Measurements from ENCODE around the gene TEFM.
"Not testable (repeated sequence)": the region's sequence is repeated elsewhere in the genome, so short reads cannot be mapped to it uniquely, and the experiment has no call there.

TEFM gene

GRCh38 chr17:30920683-30921543 lies 14.9 kb upstream of the TEFM start:
- no peak for DNase-seq (ENCODE audit: low read depth in 2 of 2)

GRCh38 chr17:30920282-30920681 lies 14.2 kb upstream of the TEFM start:
- DNase-seq (ENCODE audit: low read depth in 2 of 2) = no peak

- no peak for DNase-seq (ENCODE audit: low read depth in 2 of 2)
Measured at GRCh38 chr17:30917050-30917449, 11.0 kb upstream of the TEFM start.

GRCh38 chr17:30915833-30916611 lies 10.0 kb upstream of the TEFM start:
- no peak for DNase-seq (ENCODE audit: low read depth in 2 of 2)

- DNase-seq (ENCODE audit: low read depth in 2 of 2) = no peak
Measured at GRCh38 chr17:30913955-30914354, 7.9 kb upstream of the TEFM start.

GRCh38 chr17:30910151-30910550 lies 4.1 kb upstream of the TEFM start:
- DNase-seq (ENCODE audit: low read depth in 2 of 2) = not testable (repeated sequence)

GRCh38 chr17:30908717-30909420 lies 2.8 kb upstream of the TEFM start:
- no peak for DNase-seq (ENCODE audit: low read depth in 2 of 2)

- no peak for DNase-seq (ENCODE audit: low read depth in 2 of 2)
Measured at GRCh38 chr17:30905742-30906100, 317 bp downstream of the TEFM start.

- DNase-seq (ENCODE audit: low read depth in 2 of 2) = no peak
Measured at GRCh38 chr17:30897311-30897710, 8.7 kb downstream of the TEFM start.

- DNase-seq (ENCODE audit: low read depth in 2 of 2) = no peak
Measured at GRCh38 chr17:30894236-30894635, 11.8 kb downstream of the TEFM start.

GRCh38 chr17:30886187-30886586 lies 19.9 kb downstream of the TEFM start:
- no peak for DNase-seq (ENCODE audit: low read depth in 2 of 2)

- DNase-seq (ENCODE audit: low read depth in 2 of 2) = no peak
Measured at GRCh38 chr17:30869005-30869404, 37.0 kb downstream of the TEFM start.

GRCh38 chr17:30864636-30865035 lies 41.4 kb downstream of the TEFM start:
- DNase-seq (ENCODE audit: low read depth in 2 of 2) = no peak

- DNase-seq (ENCODE audit: low read depth in 2 of 2) = no peak
Measured at GRCh38 chr17:30858556-30859250, 47.3 kb downstream of the TEFM start.

GRCh38 chr17:30854146-30854545 lies 51.9 kb downstream of the TEFM start:
- no peak for DNase-seq (ENCODE audit: low read depth in 2 of 2)

Data from fibroblast of skin of left quadriceps (primary cell).